ENCODE data around the gene ISM1. TPM values are rescaled to one million over a fixed set of nuclear protein-coding genes. Genes with fewer than 3 reads are reported as not detected.

The ISM1 gene
- total and polyA plus RNA-seq, 3 donors from 2014 or later: 0.50 to 1.3 (median 0.55) TPM

DNA sequence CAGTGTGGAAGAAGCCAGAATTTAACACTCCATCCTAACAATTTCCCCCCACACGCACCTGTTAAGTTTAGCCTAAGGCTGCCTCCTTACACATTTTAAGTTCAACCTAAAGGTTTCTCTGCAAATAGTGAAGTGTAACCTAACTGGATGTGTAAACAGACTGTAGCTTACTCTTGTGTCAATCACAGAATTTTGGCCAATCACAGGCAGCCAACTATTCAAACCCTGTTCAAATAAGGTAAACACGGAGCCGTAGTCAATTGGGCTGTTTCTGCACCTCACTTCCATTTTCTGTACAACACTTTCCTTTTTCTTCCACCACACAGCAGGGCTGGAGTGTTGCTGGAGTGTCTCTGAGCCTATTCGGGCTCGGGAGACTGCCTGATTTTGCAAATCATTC lies 92.1 kb downstream of the ISM1 start:
- 84 to 85% methylated on average over 5 of the region's 5 CpGs for WGBS, 2 donors
- no peak for DNase-seq
- no peaks in the 10 kb centered on the region for H3K36me3 ChIP-seq (ENCODE audit: low read depth, missing control alignments)
- no peak overlapping the region for H3K4me3 ChIP-seq
- H3K27ac ChIP-seq: no peak overlapping the region
- H3K4me1 ChIP-seq: no peaks in the 10 kb centered on the region
- TF ChIP-seq, protein P1, sequence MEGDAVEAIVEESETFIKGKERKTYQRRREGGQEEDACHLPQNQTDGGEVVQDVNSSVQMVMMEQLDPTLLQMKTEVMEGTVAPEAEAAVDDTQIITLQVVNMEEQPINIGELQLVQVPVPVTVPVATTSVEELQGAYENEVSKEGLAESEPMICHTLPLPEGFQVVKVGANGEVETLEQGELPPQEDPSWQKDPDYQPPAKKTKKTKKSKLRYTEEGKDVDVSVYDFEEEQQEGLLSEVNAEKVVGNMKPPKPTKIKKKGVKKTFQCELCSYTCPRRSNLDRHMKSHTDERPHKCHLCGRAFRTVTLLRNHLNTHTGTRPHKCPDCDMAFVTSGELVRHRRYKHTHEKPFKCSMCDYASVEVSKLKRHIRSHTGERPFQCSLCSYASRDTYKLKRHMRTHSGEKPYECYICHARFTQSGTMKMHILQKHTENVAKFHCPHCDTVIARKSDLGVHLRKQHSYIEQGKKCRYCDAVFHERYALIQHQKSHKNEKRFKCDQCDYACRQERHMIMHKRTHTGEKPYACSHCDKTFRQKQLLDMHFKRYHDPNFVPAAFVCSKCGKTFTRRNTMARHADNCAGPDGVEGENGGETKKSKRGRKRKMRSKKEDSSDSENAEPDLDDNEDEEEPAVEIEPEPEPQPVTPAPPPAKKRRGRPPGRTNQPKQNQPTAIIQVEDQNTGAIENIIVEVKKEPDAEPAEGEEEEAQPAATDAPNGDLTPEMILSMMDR (IDR thresholded peaks at IDR 0.05): no peak
- TF ChIP-seq POLR2A (IDR thresholded peaks at IDR 0.05): no peak
- intact Hi-C loops (cut with DNase I; ENCODE audit: low total_unique reads): no loop called here
- no peaks in the 10 kb centered on the region for H3K27me3 ChIP-seq
- H3K9me3 ChIP-seq: no peaks in the 10 kb centered on the region

DNA sequence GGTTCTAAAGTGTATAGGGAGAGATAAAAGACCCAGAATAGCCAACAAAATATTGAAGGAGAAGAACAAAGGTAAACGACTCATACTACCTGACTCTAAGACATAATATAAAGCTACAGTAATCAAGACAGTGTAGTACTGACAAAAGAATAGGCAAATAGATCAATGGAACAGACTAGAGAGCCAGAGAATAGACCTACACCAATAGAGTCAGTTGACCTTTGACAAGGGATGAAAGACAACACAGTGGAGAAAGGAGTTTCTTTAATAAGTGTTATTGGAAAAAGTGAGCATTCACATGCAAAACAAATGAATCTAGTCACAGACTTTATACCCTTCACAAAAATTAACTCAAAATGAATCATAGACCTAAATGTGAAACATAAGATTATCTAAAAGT lies 96.4 kb downstream of the ISM1 start:
- intact Hi-C loops (cut with DNase I; ENCODE audit: low total_unique reads): no loop called here
- no peaks in the 10 kb centered on the region for H3K36me3 ChIP-seq (ENCODE audit: low read depth, missing control alignments)
- no peak overlapping the region for H3K27ac ChIP-seq
- H3K9me3 ChIP-seq: no peaks in the 10 kb centered on the region
- TF ChIP-seq, protein P1 (IDR thresholded peaks at IDR 0.05): no peak
- H3K4me3 ChIP-seq: no peak overlapping the region
- H3K27me3 ChIP-seq: no peaks in the 10 kb centered on the region
- no peak for DNase-seq
- no peaks in the 10 kb centered on the region for H3K4me1 ChIP-seq
- WGBS, 2 donors: 86 to 97% methylated on average over 1 of the region's 1 CpG

DNA sequence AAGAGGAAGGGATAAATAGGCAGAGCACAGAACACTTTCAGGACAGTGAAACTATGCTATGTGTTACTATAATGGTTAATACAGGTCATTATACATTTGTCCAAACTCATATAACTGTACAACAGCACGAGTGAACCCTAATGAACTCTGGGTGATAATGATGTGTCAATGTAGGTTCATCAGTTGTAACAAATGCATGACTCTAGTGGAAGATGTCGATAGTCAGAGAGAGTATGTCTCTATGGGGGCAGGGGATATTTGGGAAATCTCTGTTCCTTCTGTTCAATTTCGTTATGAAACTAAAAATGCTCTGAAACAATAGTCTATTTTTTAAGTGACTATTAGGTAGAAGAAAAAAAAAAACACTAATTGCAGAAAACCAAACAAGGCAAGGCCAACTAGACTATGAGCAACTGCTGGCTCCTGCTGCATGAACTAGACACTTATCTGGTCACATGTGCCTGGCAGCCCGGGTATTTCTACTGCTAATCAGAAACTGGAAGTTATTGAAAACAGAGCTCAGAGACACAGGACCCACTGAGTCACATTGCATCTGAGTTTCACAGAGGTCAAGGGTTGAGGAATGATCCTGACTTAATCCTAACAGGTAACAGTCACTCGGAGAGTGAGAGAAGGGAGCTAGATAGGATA lies 97.9 kb downstream of the ISM1 start:
- 73 to 83% methylated on average over 5 of the region's 5 CpGs for WGBS, 2 donors
- no peak for TF ChIP-seq POLR2A (IDR thresholded peaks at IDR 0.05)
- TF ChIP-seq, protein P1 (IDR thresholded peaks at IDR 0.05): no peak
- intact Hi-C loops (cut with DNase I; ENCODE audit: low total_unique reads): no loop called here
- DNase-seq: no peak
- H3K27me3 ChIP-seq: no peaks in the 10 kb centered on the region
- no peak overlapping the region for H3K27ac ChIP-seq
- H3K4me1 ChIP-seq: no peaks in the 10 kb centered on the region
- no peaks in the 10 kb centered on the region for H3K9me3 ChIP-seq
- no peak overlapping the region for H3K4me3 ChIP-seq
- H3K36me3 ChIP-seq (ENCODE audit: low read depth, missing control alignments): no peaks in the 10 kb centered on the region

DNA sequence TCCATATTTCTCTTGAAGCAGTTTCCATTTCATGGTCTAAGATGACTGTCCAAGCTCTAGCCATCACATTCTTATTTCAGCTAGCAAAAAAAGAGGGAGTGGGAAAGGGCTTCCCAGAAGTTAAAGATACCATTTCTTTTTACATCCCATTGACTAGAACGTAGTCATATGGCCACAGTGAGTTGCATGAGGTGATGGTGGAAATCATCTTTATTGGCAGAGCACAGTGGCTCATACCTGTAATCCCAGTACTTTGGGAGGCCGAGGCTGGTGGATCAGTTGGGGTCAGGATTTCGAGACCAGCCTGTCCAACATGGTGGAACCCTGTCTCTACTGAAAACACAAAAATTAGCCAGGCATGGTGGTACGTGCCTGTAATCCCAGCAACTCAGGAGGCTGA lies 99.6 kb downstream of the ISM1 start:
- H3K4me3 ChIP-seq: no peak overlapping the region
- no peak overlapping the region for H3K27ac ChIP-seq
- no peaks in the 10 kb centered on the region for H3K36me3 ChIP-seq (ENCODE audit: low read depth, missing control alignments)
- DNase-seq: no peak
- 87 to 88% methylated on average over 4 of the region's 4 CpGs for WGBS, 2 donors
- TF ChIP-seq, protein P1 (IDR thresholded peaks at IDR 0.05): no peak
- no peak for TF ChIP-seq POLR2A (IDR thresholded peaks at IDR 0.05)
- intact Hi-C loops (cut with DNase I; ENCODE audit: low total_unique reads): no loop called here
- H3K27me3 ChIP-seq: no peaks in the 10 kb centered on the region
- no peaks in the 10 kb centered on the region for H3K4me1 ChIP-seq
- H3K9me3 ChIP-seq: no peaks in the 10 kb centered on the region

DNA sequence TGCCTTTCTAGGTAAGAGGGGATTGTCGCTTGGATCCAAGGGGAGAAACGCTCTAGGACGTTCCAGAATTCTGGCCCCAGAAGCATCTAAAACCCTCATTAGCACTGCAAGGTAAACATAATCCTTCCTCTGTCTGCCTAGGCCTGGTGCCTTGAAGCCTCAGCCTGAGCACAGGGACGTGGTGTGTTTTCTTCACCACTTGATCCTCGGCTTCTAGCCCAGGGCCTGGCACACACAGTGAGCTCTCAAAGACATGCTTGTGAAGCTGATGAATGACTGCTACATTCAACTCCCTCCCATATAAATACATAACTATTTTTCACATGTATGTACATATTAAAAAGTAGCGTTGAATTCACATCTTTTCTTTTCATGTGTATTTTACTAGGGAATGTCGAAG lies 100.3 kb downstream of the ISM1 start:
- DNase-seq: no peak
- intact Hi-C loops (cut with DNase I; ENCODE audit: low total_unique reads): no loop called here
- Histone ChIP-seq H3K9me3 (no peaks in the 10 kb centered on the region), H3K27me3 (no peaks in the 10 kb centered on the region), H3K27ac (no peak overlapping the region), H3K36me3 (ENCODE audit: low read depth, missing control alignments) (no peaks in the 10 kb centered on the region), H3K4me3 (no peak overlapping the region), H3K4me1 (no peaks in the 10 kb centered on the region)
- 69 to 80% methylated on average over 6 to 7 of the region's 7 CpGs for WGBS, 2 donors
- TF ChIP-seq, protein P1 (IDR thresholded peaks at IDR 0.05): no peak
- no peak for TF ChIP-seq POLR2A (IDR thresholded peaks at IDR 0.05)
